GM19468 (cell line): ENCODE results near the gene MAP7.
A peak's percentile ranks its signal among the peaks of the same experiment; 100 is the strongest.
"Not testable (repeated sequence)": the region's sequence is repeated elsewhere in the genome, so short reads cannot be mapped to it uniquely, and the experiment has no call there.

ENCODE experiments used
- ATAC-seq: cut with Tn5 transposase; IDR thresholded peaks from one replicate; pipeline ENCODE4 v1.9.1; 2021; ENCODE audit warnings: mild to moderate bottlenecking, moderate library complexity, moderate number of reproducible peaks; ENCODE audit not compliant: unreplicated experiment; ENCODE audit errors: extremely low read depth

MAP7 gene

DNA sequence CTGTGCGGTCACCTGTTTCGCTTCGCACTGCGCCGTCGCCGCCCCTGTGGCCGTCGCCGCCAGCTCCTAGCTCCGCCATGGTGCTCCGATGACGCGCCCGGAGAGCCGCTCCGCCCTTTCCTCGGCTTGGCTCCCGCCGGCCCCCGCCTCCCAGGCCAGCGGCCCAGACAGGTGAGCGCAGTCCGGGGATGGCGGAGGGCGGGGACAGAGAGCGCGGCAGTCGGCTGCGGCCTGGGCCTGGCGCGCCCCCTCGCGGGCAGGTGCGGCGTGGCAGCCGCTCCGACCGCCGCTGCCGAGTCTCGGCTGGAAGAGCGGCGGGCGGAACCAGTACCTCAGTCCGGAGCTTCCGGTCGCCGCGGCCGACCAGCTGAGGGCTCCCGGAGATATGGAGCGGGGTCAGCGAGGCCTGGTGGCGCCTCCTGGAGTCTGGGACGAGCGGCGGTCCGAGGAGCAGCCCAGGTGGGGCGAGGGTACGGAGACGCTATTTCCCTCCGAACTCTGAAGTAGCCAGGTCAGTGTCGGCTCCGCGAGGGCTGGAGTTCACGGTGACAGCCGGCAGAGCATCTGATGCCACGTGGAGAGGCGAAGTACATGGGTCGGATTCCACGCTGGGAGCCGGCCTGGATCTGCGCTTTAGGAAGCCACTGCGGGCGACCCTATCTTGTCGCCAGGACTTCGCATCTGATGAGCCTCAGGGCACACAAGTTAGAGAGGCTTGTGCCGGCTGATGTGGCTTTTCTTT is at the start of gene MAP7:
TSS of gene MAP7 (minus strand) at position 93 of the 742 bp plus-strand sequence. CDS start at position 79, 14 bp downstream.
- ATAC-seq: peak; percentile 16

GRCh38 chr6:136599329-136600011 is 49.2 kb upstream of the MAP7 start:
- no peak for ATAC-seq

- ATAC-seq: no peak
Measured at GRCh38 chr6:136598048-136598447, 47.8 kb upstream of the MAP7 start.

DNA sequence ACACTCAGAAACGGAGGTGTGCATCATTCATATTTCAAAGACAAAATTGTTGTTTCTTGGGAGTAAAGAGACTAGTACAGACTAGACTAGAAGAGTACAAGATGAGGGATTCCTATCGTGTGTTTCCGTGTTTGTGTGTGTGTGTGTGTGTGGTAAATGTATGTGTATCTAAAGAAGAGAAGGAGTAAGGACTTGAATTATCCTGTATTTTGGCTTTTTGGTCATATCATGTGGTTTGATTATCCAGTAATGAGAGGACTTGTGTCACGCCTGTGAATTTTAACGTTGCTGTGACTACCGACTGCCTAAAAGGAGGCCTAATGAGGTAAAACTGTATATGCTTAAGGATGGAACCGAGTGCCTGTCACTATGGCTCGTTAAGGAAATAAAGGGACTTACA is 44.4 kb upstream of the MAP7 start:
- no peak for ATAC-seq

DNA sequence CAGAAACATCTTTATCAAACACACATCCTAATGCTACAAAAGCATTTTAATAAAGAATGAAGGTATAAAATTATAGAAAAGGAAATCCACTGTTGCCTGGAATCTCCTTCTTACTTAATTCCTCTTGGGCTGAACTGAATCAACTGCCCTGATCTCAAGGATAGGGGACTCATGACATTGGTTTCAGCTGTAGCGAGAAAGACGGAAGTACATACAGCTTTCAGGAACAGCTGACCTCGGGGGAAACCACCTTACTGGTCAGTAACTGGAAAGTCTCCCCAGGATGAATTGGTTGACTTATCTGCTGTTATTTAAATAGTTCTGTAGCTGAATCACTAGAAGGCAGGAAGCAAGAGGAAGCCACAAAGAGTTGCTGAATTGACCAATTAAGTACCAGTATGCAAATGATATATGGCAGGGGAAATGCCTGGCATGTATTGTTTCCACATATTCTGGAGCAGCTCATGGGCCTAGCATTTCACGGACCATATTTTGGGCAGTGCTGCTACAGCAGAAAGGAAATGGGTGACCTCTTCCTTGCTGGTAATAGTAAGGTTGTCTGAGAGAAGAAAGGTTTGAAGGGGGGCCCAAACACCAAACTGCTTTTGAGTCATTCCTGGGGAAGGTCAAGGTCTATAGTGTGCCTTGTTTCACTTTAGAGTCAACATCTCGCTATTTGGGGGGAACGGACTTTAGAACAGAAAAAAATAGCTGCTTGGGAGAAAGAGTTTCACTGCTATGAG is 43.7 kb upstream of the MAP7 start:
- ATAC-seq: peak; percentile 92

- no peak for ATAC-seq
Measured at GRCh38 chr6:136592930-136593673, 42.9 kb upstream of the MAP7 start.

GRCh38 chr6:136591617-136592016 is 41.4 kb upstream of the MAP7 start:
- no peak for ATAC-seq

GRCh38 chr6:136590846-136591245 is 40.6 kb upstream of the MAP7 start:
- not testable (repeated sequence) for ATAC-seq

DNA sequence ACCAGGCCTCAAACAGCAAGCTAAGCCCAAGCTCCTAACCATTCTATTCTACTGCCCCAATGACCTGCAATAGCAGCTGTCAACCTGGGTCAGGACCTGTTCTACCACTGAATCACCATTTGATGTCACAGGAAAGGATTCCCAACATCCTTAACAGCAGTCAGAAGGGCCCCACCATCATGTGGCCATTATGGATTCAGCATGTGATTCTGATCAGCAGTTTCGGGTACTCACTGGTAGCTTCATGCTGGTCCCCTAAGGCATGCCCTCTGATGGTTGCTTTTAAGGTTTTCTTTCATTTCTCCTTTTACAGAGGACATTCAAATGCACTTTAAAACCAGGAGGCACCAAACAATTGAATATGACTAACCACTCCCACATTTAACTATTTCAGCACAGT is 37.3 kb upstream of the MAP7 start:
- no peak for ATAC-seq

- no peak for ATAC-seq
Measured at GRCh38 chr6:136586295-136586694, 36.1 kb upstream of the MAP7 start.

GRCh38 chr6:136585523-136585922 is 35.3 kb upstream of the MAP7 start:
- ATAC-seq: not testable (repeated sequence)

- ATAC-seq: not testable (repeated sequence)
Measured at GRCh38 chr6:136584290-136584689, 34.1 kb upstream of the MAP7 start.

DNA sequence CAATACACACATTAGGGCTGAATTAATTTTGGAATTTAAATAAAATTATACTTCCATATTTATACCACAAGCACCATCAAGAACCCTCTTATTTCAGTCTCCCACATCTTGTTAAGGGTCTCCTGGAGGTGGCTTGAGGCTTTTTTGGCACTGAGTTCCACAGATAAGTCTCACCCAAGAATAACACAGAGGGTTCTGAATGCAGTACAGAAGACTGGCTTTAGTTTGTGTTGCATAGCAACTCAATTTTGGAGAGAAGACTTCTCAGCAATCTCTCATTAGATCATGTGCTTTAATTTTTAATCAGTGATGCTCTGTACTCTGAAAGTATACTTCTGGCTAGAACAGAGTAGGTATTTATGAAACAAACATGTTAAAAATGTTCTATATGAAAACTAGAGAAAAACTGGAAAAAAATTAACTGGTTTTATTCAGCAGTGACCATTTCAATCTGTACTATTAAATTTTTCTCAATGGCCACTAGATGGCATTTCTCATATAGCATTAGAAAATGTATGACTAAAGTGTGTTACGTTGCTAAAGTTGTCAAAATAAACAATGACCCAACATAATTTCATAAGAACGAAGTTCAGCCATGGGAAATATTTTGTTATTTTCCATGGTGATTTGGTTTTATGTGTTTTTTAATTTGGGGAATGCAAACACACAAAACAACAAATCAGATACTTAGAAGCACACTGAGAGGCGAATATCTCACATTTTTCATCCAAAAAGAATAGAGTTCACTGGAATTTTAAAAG is 32.7 kb upstream of the MAP7 start:
- ATAC-seq: no peak

DNA sequence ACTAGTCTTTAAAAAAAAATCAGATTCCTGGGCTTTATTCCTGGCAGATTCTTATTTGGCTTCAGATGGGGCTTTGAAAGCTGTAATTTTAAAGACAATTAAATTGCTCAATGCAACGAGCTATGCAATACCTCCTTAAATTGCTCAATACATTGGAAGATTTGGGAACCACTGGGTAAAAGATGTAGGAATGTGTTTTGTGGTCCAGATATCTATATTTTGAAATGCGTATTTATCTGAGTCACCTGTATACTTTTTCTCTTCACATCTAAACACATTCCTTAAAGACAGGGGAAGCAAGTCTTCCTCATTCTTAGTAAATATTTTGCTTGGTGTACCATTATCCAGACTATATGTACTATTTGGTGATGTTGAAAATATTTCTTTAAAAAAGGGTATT is 29.6 kb upstream of the MAP7 start:
- no peak for ATAC-seq

DNA sequence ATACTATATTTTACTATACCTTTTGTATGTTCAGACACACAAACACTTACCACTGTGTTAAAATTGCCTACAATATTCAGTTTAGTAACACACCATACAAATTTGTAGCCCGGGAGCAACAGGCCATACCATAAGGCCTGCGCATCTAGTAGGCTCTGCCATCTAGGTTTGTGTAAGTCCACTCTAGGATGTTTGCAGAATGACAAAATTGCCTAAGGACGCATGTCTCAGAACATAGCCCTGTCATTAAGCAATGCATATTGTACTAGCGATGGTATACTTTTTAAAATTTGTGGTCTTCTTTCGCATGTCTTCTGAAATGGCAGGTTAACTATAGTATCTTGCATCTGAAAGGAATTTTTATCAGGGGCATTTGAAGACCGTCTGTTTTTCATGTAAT is 26.6 kb upstream of the MAP7 start:
- no peak for ATAC-seq

DNA sequence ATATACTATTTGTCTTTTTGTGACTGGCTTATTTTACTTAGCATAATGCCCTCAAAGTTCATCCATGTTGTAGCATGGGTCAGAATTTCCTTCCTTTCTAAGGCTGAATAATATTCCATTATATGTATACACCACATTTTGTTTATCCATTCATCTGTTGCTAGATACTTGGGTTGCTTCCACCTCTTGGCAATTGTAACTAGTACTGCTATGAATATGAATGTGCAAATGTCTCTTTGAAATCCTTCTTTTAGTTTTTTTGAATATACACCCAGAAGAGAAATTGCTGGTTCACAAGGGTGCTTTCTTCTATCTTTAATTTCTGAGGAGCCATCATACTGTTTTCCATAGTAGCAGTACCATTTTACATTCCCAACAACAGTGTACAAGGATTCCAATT is 21.3 kb upstream of the MAP7 start:
- ATAC-seq: no peak

DNA sequence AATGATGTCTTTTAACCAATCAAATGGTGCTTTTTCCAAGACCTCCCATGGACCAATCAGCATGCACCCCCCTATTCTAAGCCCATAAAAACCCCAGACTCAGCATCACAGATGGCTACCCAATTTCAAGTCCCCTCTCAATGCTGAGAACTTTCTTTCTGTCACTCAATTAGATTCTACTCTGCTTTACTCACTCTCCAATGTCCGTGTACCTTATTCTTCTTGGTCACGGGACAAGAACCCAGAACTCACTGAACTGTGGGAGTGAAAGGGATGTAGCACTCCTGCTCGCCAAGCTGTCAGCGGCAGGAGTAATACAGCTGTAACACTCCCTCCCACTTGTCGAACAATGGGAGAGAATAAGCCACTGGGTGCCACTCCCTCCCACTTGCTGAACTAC is 20.8 kb upstream of the MAP7 start:
- no peak for ATAC-seq

GRCh38 chr6:136568129-136568528 is 17.9 kb upstream of the MAP7 start:
- no peak for ATAC-seq

GRCh38 chr6:136567688-136568087 is 17.5 kb upstream of the MAP7 start:
- no peak for ATAC-seq

- no peak for ATAC-seq
Measured at GRCh38 chr6:136566851-136567250, 16.6 kb upstream of the MAP7 start.
